Hematopoietic multipotent progenitor cell (in vitro differentiated cells): ENCODE results near the gene BCAR3. TPM values are rescaled to one million over a fixed set of nuclear protein-coding genes. Genes with fewer than 3 reads are reported as not detected.

ENCODE experiments used
- DNase-seq, 3 donors: peaks; one replicate each; pipeline ENCODE4 v3.0.0-alpha.2; 2011 to 2015; ENCODE audit warnings: low read depth in 2 of 3, low spot score in 2 of 3
- total RNA-seq: library from RNA; depleted of rRNA; stranded (reverse); fragments of >200 nt; gene quantifications from one replicate; pipeline ENCODE4 v1.2.3, GENCODE V29; 2012

The BCAR3 gene
- total RNA-seq, 1 donor = 1.1 TPM

- no peak for DNase-seq
These were observed 160.0 kb downstream of the BCAR3 start for GRCh38 chr1:93521618-93522017.

GRCh38 chr1:93519199-93519829 lies 162.3 kb downstream of the BCAR3 start:
- no peak for DNase-seq

GRCh38 chr1:93518516-93518915 lies 163.1 kb downstream of the BCAR3 start:
- no peak for DNase-seq

- DNase-seq = no peak
These were observed 165.5 kb downstream of the BCAR3 start for GRCh38 chr1:93516164-93516563.

Other genes with a start within 250 kb of the BCAR3 start
- 6.5 TPM for gene FNBP1L, start 233.7 kb downstream of the BCAR3 start, total RNA-seq
- gene DNTTIP2, start 197.4 kb upstream of the BCAR3 start, total RNA-seq = 8.6 TPM
- gene GCLM, start 227.6 kb upstream of the BCAR3 start, total RNA-seq = 3.8 TPM